ENCODE results near the gene GATA5.

DNA sequence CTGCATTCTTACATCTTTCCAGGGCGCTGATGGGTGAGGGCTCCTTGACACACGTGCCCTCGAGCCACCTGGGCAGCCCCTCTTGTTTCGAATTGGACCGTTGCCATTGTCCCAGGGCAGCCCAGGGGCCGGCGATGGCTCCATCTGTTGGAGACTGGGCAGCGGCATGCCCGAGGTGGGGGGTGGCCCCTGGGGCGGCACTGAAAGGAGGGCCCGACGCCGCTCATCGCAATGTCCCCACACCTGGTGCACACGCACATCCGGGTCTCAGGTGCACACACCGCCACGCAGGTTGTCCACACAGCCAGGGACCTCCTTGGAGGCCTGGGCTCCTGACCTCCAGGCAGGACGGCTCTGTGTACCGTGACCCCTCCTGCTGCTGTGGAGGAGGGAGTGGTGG lies 18.0 kb downstream of the GATA5 start:
- TF ChIP-seq, protein P1, sequence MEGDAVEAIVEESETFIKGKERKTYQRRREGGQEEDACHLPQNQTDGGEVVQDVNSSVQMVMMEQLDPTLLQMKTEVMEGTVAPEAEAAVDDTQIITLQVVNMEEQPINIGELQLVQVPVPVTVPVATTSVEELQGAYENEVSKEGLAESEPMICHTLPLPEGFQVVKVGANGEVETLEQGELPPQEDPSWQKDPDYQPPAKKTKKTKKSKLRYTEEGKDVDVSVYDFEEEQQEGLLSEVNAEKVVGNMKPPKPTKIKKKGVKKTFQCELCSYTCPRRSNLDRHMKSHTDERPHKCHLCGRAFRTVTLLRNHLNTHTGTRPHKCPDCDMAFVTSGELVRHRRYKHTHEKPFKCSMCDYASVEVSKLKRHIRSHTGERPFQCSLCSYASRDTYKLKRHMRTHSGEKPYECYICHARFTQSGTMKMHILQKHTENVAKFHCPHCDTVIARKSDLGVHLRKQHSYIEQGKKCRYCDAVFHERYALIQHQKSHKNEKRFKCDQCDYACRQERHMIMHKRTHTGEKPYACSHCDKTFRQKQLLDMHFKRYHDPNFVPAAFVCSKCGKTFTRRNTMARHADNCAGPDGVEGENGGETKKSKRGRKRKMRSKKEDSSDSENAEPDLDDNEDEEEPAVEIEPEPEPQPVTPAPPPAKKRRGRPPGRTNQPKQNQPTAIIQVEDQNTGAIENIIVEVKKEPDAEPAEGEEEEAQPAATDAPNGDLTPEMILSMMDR (IDR thresholded peaks at IDR 0.05; ENCODE audit: low read length), result no peak
- no peak for TF ChIP-seq EZH2 (IDR thresholded peaks at IDR 0.05; ENCODE audit: borderline replicate concordance, low read length)
